Activated naive CD8-positive, alpha-beta T cell (primary cell): ENCODE measurements around the gene CCDC184.
A peak's percentile ranks its signal among the peaks of the same experiment; 100 is the strongest.

Experiments
- H3K27ac Mint-ChIP-seq: one replicate; pipeline ENCODE4 v1.8.0; 2021; ENCODE audit warnings: mixed read lengths
- H3K27me3 Mint-ChIP-seq: one replicate; pipeline ENCODE4 v1.8.0; 2021; ENCODE audit warnings: mixed read lengths
- H3K36me3 Mint-ChIP-seq: one replicate; pipeline ENCODE4 v1.8.0; 2021; ENCODE audit warnings: mixed read lengths
- H3K4me1 Mint-ChIP-seq: one replicate; pipeline ENCODE4 v1.8.0; 2021; ENCODE audit warnings: low read depth, mixed read lengths
- H3K4me3 Mint-ChIP-seq: one replicate; pipeline ENCODE4 v1.8.0; 2021; ENCODE audit warnings: mild to moderate bottlenecking, mixed read lengths
- H3K9me3 Mint-ChIP-seq: one replicate; pipeline ENCODE4 v1.8.0; 2021; ENCODE audit warnings: low read depth, mixed read lengths

Gene CCDC184

GRCh38 chr12:48164451-48164850 lies 19.0 kb upstream of the CCDC184 start:
- Mint-ChIP-seq H3K36me3 (no peaks in the 10 kb centered on the region), H3K9me3 (no peaks in the 10 kb centered on the region), H3K4me1 (peaks cover 14% of the 10 kb centered on the region), H3K27ac (no peak overlapping the region), H3K27me3 (peaks cover 3% of the 10 kb centered on the region), H3K4me3 (no peak overlapping the region)

- H3K27ac Mint-ChIP-seq, result no peak overlapping the region
- H3K4me1 Mint-ChIP-seq, result peaks cover 11% of the 10 kb centered on the region
- H3K36me3 Mint-ChIP-seq, result no peaks in the 10 kb centered on the region
- no peaks in the 10 kb centered on the region for H3K9me3 Mint-ChIP-seq
- no peak overlapping the region for H3K4me3 Mint-ChIP-seq
- H3K27me3 Mint-ChIP-seq, result peaks cover 3% of the 10 kb centered on the region
These were observed 18.1 kb upstream of the CCDC184 start for GRCh38 chr12:48165089-48165981.

GRCh38 chr12:48169011-48169410 lies 14.4 kb upstream of the CCDC184 start:
- no peak overlapping the region for H3K27ac Mint-ChIP-seq
- no peaks in the 10 kb centered on the region for H3K36me3 Mint-ChIP-seq
- no peak overlapping the region for H3K4me3 Mint-ChIP-seq
- H3K27me3 Mint-ChIP-seq, result peaks cover 3% of the 10 kb centered on the region
- H3K4me1 Mint-ChIP-seq, result no peaks in the 10 kb centered on the region
- H3K9me3 Mint-ChIP-seq, result no peaks in the 10 kb centered on the region

- no peak overlapping the region for H3K4me3 Mint-ChIP-seq
- H3K9me3 Mint-ChIP-seq, result no peaks in the 10 kb centered on the region
- peaks cover 3% of the 10 kb centered on the region for H3K4me1 Mint-ChIP-seq
- no peaks in the 10 kb centered on the region for H3K36me3 Mint-ChIP-seq
- no peak overlapping the region for H3K27ac Mint-ChIP-seq
- H3K27me3 Mint-ChIP-seq, result peaks cover 15% of the 10 kb centered on the region
These were observed 7.6 kb upstream of the CCDC184 start for GRCh38 chr12:48175613-48176416.

- Mint-ChIP-seq H3K27me3 (peaks cover 20% of the 10 kb centered on the region), H3K9me3 (no peaks in the 10 kb centered on the region), H3K27ac (no peak overlapping the region), H3K36me3 (no peaks in the 10 kb centered on the region), H3K4me3 (no peak overlapping the region), H3K4me1 (peaks cover 3% of the 10 kb centered on the region)
These were observed 7.1 kb upstream of the CCDC184 start for GRCh38 chr12:48176417-48176751.

GRCh38 chr12:48177982-48178381 lies 5.5 kb upstream of the CCDC184 start:
- no peak overlapping the region for H3K4me3 Mint-ChIP-seq
- no peaks in the 10 kb centered on the region for H3K9me3 Mint-ChIP-seq
- H3K27ac Mint-ChIP-seq, result no peak overlapping the region
- H3K36me3 Mint-ChIP-seq, result no peaks in the 10 kb centered on the region
- peaks cover 20% of the 10 kb centered on the region for H3K27me3 Mint-ChIP-seq
- H3K4me1 Mint-ChIP-seq, result peaks cover 14% of the 10 kb centered on the region

- peaks cover 14% of the 10 kb centered on the region for H3K4me1 Mint-ChIP-seq
- H3K9me3 Mint-ChIP-seq, result no peaks in the 10 kb centered on the region
- peaks cover 20% of the 10 kb centered on the region for H3K27me3 Mint-ChIP-seq
- H3K27ac Mint-ChIP-seq, result no peak overlapping the region
- no peaks in the 10 kb centered on the region for H3K36me3 Mint-ChIP-seq
- no peak overlapping the region for H3K4me3 Mint-ChIP-seq
These were observed 4.0 kb upstream of the CCDC184 start for GRCh38 chr12:48179466-48179865.

GRCh38 chr12:48180424-48180823 lies 3.0 kb upstream of the CCDC184 start:
- Mint-ChIP-seq H3K27ac (no peak overlapping the region), H3K4me3 (no peak overlapping the region), H3K27me3 (peaks cover 22% of the 10 kb centered on the region), H3K9me3 (no peaks in the 10 kb centered on the region), H3K4me1 (peaks cover 14% of the 10 kb centered on the region), H3K36me3 (no peaks in the 10 kb centered on the region)

GRCh38 chr12:48180857-48181495 lies 2.5 kb upstream of the CCDC184 start:
- Mint-ChIP-seq H3K36me3 (no peaks in the 10 kb centered on the region), H3K27ac (no peak overlapping the region), H3K9me3 (no peaks in the 10 kb centered on the region), H3K4me3 (no peak overlapping the region), H3K27me3 (peaks cover 22% of the 10 kb centered on the region), H3K4me1 (peaks cover 11% of the 10 kb centered on the region)

- peaks cover 20% of the 10 kb centered on the region for H3K27me3 Mint-ChIP-seq
- H3K4me3 Mint-ChIP-seq, result peak overlapping the region; percentile 94
- no peaks in the 10 kb centered on the region for H3K9me3 Mint-ChIP-seq
- no peaks in the 10 kb centered on the region for H3K36me3 Mint-ChIP-seq
- peaks cover 11% of the 10 kb centered on the region for H3K4me1 Mint-ChIP-seq
- no peak overlapping the region for H3K27ac Mint-ChIP-seq
These were observed 813 bp upstream of the CCDC184 start for GRCh38 chr12:48182631-48183030.

GRCh38 chr12:48183876-48184548 lies 568 bp downstream of the CCDC184 start:
- Mint-ChIP-seq H3K27ac (no peak overlapping the region), H3K4me1 (peaks cover 11% of the 10 kb centered on the region), H3K4me3 (peak overlapping the region; percentile 94), H3K9me3 (no peaks in the 10 kb centered on the region), H3K36me3 (no peaks in the 10 kb centered on the region), H3K27me3 (peaks cover 15% of the 10 kb centered on the region)

GRCh38 chr12:48184549-48184922 lies 1.1 kb downstream of the CCDC184 start:
- Mint-ChIP-seq H3K4me1 (peaks cover 11% of the 10 kb centered on the region), H3K36me3 (no peaks in the 10 kb centered on the region), H3K4me3 (peak overlapping the region; percentile 78), H3K27me3 (peaks cover 12% of the 10 kb centered on the region), H3K27ac (no peak overlapping the region), H3K9me3 (no peaks in the 10 kb centered on the region)

- no peak overlapping the region for H3K27ac Mint-ChIP-seq
- H3K36me3 Mint-ChIP-seq, result no peaks in the 10 kb centered on the region
- H3K27me3 Mint-ChIP-seq, result peaks cover 7% of the 10 kb centered on the region
- H3K9me3 Mint-ChIP-seq, result no peaks in the 10 kb centered on the region
- H3K4me3 Mint-ChIP-seq, result peak overlapping the region; percentile 78
- H3K4me1 Mint-ChIP-seq, result peaks cover 11% of the 10 kb centered on the region
These were observed 1.9 kb downstream of the CCDC184 start for GRCh38 chr12:48185181-48185919.
